PC-9 (cell line): Measurements from ENCODE around the gene RSPH1. TPM values are rescaled to one million over a fixed set of nuclear protein-coding genes. Genes with fewer than 3 reads are reported as not detected.

Experiments used
- BruUV-seq: library from RNA; stranded (reverse); fragments of 400-500 nt; replicated peaks from 2 replicates; lab custom pipeline; 2021; lab: Mats Ljungman, UMichigan
- CTCF ChIA-PET: fragments of 300-600 bp; sonication (Branson Sonifier 250); formaldehyde crosslinking; loops from one replicate; lab custom pipeline; 2022; ENCODE audit warnings: antibody characterized with exemption; lab: Charles Lee
- POLR2A ChIA-PET: fragments of 300-600 bp; sonication (Branson Sonifier 250); formaldehyde crosslinking; loops from one replicate; lab custom pipeline; 2022; ENCODE audit warnings: antibody characterized with exemption; ENCODE audit not compliant: unreplicated experiment; lab: Charles Lee
- DNase-seq, 2 experiments: peaks; one replicate each; pipeline versions ENCODE4 v3.0.0 to v3.0.0-alpha.2; 2015 to 2022; ENCODE audit warnings: mixed read lengths in 1 of 2
- H2AFZ ChIP-seq: fragments of 200-600 bp; sonication (generic); 2 replicates; pipeline ENCODE4 v1.8.1; 2017; ENCODE audit warnings: antibody characterized with exemption
- H3F3A ChIP-seq: fragments of 200-600 bp; sonication (generic); 2 replicates; pipeline ENCODE4 v1.8.1; 2017; ENCODE audit warnings: antibody characterized with exemption, mild to moderate bottlenecking, low read depth; ENCODE audit not compliant: insufficient read depth
- H3K27ac ChIP-seq: fragments of 200-600 bp; sonication (generic); 2 replicates; pipeline ENCODE4 v1.6.1; 2016; ENCODE audit warnings: mixed run types
- H3K27me3 ChIP-seq: fragments of 200-600 bp; sonication (generic); 2 replicates; pipeline ENCODE4 v1.6.1; 2016; ENCODE audit warnings: low read depth, mixed run types; ENCODE audit not compliant: insufficient read depth
- H3K36me3 ChIP-seq: fragments of 200-600 bp; sonication (generic); 2 replicates; pipeline ENCODE4 v1.6.1; 2016; ENCODE audit warnings: low read depth, mixed run types
- H3K4me1 ChIP-seq: fragments of 200-600 bp; sonication (generic); replicated peaks from 2 replicates; pipeline ENCODE4 v1.6.1; 2016; ENCODE audit warnings: mixed run types; ENCODE audit not compliant: insufficient read depth
- H3K4me2 ChIP-seq: fragments of 200-600 bp; sonication (generic); 2 replicates; pipeline ENCODE4 v1.6.1; 2017; ENCODE audit warnings: mixed run types
- H3K4me3 ChIP-seq: fragments of 200-600 bp; sonication (generic); 2 replicates; pipeline ENCODE4 v1.6.1; 2016; ENCODE audit warnings: mixed run types
- H3K79me2 ChIP-seq: fragments of 200-600 bp; sonication (generic); 2 replicates; pipeline ENCODE4 v1.6.1; 2017; ENCODE audit warnings: low read depth, mixed run types
- H3K9me2 ChIP-seq: fragments of 200-600 bp; sonication (generic); 2 replicates; pipeline ENCODE4 v1.8.1; 2017; ENCODE audit warnings: mild to moderate bottlenecking; ENCODE audit not compliant: insufficient read depth
- H3K9me3 ChIP-seq: fragments of 200-600 bp; sonication (generic); 2 replicates; pipeline ENCODE4 v1.8.1; 2016; ENCODE audit warnings: low read depth; ENCODE audit not compliant: insufficient read depth
- H4K20me1 ChIP-seq: fragments of 200-600 bp; sonication (generic); 2 replicates; pipeline ENCODE4 v1.8.1; 2017; ENCODE audit not compliant: insufficient read depth
- EZH2 ChIP-seq: fragments of 200-600 bp; sonication (generic); IDR thresholded peaks from 2 replicates; pipeline ENCODE4 v1.8.0; 2017; ENCODE audit warnings: antibody characterized with exemption, low read depth
- intact Hi-C: fragments of 100-400 bp; cut with micrococcal nuclease; formaldehyde crosslinking; loops from one replicate; pipeline ENCODE4 v1.10.0; 2022; ENCODE audit not compliant: unreplicated experiment
- total RNA-seq: library from RNA; stranded (reverse); gene quantifications from 2 replicates; pipeline ENCODE4 v1.2.3, GENCODE V29; 2021
- TF ChIP-seq, protein P1 (sequence below): fragments of 200-600 bp; sonication (generic); conservative IDR thresholded peaks from 2 replicates; pipeline ENCODE4 v1.6.1; 2017; ENCODE audit warnings: mixed run types, antibody characterized with exemption, mild to moderate bottlenecking, moderate library complexity

Gene RSPH1
- total RNA-seq, 1 experiment from 2014 or later: 8.0 TPM

DNA sequence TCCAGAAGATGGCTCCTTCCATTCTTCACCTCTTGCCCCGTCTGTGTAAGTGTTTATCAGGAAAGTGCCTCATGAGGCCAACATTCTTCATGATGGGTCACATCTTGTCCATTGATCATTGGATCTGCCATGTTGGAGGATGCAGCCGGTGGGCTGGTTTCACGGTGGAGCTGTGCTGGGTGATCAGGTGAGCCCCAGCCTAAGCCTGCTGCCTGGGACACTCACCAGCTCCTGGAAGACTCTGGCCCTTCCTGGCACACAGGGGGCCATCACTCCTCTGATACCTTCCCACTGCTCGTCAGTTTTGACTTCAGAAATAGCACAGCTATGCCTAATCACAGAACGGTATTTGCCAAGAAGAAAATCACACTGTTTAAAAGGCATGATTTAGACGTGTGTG is 54.1 kb downstream of the RSPH1 start:
- Histone ChIP-seq H3F3A (no peaks in the 10 kb centered on the region), H3K27me3 (0 out of 2 replicates have a peak, but pooled peaks cover 3% of the 10 kb centered on the region), H2AFZ (no peak overlapping the region), H3K27ac (no peak overlapping the region), H3K9me3 (no peaks in the 10 kb centered on the region), H3K36me3 (no peaks in the 10 kb centered on the region), H3K4me3 (no peak overlapping the region), H3K9me2 (no peaks in the 10 kb centered on the region), H4K20me1 (no peaks in the 10 kb centered on the region), H3K4me2 (no peak overlapping the region), H3K4me1 (no peaks in the 10 kb centered on the region), H3K79me2 (no peaks in the 10 kb centered on the region)
- no TSS peak for BruUV-seq
- ChIA-PET CTCF (no interaction called here), POLR2A (interaction anchor here (0.6 kb wide), 1 partner anchor 32 kb away, joined by 4 read pairs; no protein-coding TSS in a partner anchor)
- TF ChIP-seq, protein P1, sequence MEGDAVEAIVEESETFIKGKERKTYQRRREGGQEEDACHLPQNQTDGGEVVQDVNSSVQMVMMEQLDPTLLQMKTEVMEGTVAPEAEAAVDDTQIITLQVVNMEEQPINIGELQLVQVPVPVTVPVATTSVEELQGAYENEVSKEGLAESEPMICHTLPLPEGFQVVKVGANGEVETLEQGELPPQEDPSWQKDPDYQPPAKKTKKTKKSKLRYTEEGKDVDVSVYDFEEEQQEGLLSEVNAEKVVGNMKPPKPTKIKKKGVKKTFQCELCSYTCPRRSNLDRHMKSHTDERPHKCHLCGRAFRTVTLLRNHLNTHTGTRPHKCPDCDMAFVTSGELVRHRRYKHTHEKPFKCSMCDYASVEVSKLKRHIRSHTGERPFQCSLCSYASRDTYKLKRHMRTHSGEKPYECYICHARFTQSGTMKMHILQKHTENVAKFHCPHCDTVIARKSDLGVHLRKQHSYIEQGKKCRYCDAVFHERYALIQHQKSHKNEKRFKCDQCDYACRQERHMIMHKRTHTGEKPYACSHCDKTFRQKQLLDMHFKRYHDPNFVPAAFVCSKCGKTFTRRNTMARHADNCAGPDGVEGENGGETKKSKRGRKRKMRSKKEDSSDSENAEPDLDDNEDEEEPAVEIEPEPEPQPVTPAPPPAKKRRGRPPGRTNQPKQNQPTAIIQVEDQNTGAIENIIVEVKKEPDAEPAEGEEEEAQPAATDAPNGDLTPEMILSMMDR: no peak
- TF ChIP-seq EZH2: no peak
- DNase-seq: no peak
- intact Hi-C loops: no loop called here

DNA sequence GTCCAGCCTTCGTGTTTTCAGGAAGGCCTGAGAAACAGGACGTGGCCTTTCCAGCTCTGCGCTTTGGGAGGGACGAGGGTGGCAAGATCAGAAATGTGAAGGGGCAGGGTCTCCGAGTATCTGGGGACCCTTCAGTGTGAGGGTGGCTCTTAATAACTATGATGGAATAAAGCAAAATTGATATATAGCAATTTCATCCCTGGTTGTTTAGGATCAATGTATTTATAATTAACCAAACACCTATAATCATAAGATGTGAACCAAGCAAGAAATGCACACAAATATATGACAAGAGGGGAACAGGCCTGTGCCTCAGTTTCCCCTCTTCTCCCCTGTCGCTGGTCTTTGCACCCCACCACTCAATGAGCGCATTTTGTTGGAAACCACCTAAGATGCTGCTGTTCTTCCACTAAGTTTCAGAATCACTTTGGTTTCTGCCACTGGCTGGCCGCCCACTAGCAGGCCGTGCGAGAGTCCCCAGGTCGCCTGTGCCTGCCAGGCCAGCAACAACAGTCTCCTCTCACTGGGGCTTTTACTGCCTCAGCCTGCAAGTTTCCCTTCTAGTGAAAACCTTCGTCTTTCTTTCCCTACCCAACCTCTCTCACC is 55.7 kb downstream of the RSPH1 start:
- Histone ChIP-seq H3K4me1 (no peaks in the 10 kb centered on the region), H3K9me2 (no peaks in the 10 kb centered on the region), H3K4me3 (no peak overlapping the region), H3K27ac (no peak overlapping the region), H3K4me2 (no peak overlapping the region), H3K36me3 (no peaks in the 10 kb centered on the region), H3K9me3 (no peaks in the 10 kb centered on the region), H3F3A (no peaks in the 10 kb centered on the region), H3K79me2 (no peaks in the 10 kb centered on the region), H3K27me3 (0 out of 2 replicates have a peak, but pooled peaks cover 1% of the 10 kb centered on the region), H4K20me1 (no peaks in the 10 kb centered on the region), H2AFZ (no peak overlapping the region)
- intact Hi-C loops: no loop called here
- no TSS peak for BruUV-seq
- no peak for DNase-seq
- CTCF ChIA-PET: no interaction called here
- POLR2A ChIA-PET: no interaction called here
- TF ChIP-seq, protein P1: no peak
- no peak for TF ChIP-seq EZH2

DNA sequence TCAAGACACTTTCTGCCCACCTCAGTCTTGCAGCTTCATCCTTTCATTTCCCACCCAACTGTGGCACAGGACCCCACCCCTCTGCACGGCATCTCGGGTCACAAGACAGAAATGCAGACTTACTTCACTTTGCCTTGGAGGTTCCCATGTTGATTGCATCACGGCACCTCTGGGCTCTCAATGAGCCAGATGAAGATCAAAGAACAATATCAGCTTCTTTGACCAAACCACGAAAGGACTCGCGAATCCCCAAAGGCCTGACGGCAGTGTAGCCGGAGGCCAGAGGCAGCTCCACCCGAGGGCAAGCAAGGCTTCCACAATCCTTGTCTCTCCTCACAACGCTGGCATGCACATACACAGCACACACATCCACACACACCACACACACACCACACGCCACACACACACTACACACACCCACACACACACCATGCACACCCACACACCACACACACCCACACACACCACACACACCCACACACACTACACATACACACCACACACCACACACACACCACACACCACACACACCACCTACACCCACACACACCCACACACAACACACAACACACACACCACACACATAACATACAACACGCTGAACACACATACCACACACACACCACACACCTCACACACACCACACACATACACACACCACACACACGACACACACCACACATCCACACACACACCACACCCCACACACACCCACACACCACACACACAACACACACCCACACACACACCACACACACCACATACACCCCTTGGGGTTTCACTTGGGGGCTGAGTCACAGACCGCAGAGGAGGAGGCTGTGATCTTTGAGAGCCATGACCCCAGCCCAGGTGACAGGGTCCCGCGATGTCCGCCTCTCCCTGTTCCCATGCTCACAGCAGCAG is 56.5 kb downstream of the RSPH1 start:
- no peak overlapping the region for H2AFZ ChIP-seq
- no peaks in the 10 kb centered on the region for H3K79me2 ChIP-seq
- H3K9me2 ChIP-seq: no peaks in the 10 kb centered on the region
- no peaks in the 10 kb centered on the region for H3K9me3 ChIP-seq
- H4K20me1 ChIP-seq: no peaks in the 10 kb centered on the region
- H3K4me2 ChIP-seq: no peak overlapping the region
- no peaks in the 10 kb centered on the region for H3K27me3 ChIP-seq
- no peaks in the 10 kb centered on the region for H3F3A ChIP-seq
- ChIA-PET POLR2A (no interaction called here), CTCF (no interaction called here)
- H3K36me3 ChIP-seq: no peaks in the 10 kb centered on the region
- H3K4me3 ChIP-seq: no peak overlapping the region
- TF ChIP-seq, protein P1: no peak
- TF ChIP-seq EZH2: no peak
- no peak for DNase-seq
- BruUV-seq: no TSS peak
- no peak overlapping the region for H3K27ac ChIP-seq
- intact Hi-C loops: no loop called here
- H3K4me1 ChIP-seq: no peaks in the 10 kb centered on the region
